ENCODE measurements around the gene TTC8. TPM values are rescaled to one million over a fixed set of nuclear protein-coding genes. Genes with fewer than 3 reads are reported as not detected.

The TTC8 gene
- polyA plus RNA-seq, 1 of the 3 experiments (the other 2 are of a cell fraction): 51.6 TPM

DNA sequence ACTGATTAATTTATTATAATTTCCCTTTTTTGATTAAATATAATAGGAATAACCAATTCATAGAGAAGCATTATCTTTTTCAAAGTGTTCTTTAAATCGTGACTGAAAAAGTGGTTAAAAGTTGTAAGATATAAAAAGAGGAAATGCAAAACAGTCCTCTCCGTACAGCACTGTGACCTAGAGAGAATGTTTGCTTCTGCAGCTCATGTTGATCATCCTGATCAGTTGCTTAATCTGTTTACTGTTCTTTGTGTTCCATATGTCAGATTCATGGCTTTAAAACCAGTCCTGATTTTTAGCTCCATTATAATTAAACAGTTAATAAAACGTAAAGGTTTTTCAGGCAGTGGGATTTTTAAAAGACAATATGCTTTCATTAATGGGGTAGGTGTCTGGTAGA lies 4.7 kb downstream of the TTC8 start:
- Histone ChIP-seq H3K9ac (peak overlapping the region; percentile 49; the same call in 1 of the 2 replicates), H3K4me1 (ENCODE audit: control insufficient read depth in 1 of 2, insufficient read depth in 2 of 2, low read depth in 1 of 2, low read length in 1 of 2) (peaks cover 22 to 55% of the 10 kb centered on the region in 2 experiments), H3K27ac (ENCODE audit: low read depth in 2 of 2, low read length in 1 of 2) (peak overlapping the region; percentile 81 to 100; a peak in 3 of 4 replicates), H3K9me2 (no peaks in the 10 kb centered on the region), H3K36me3 (replicated peaks in 1 of 2; ENCODE audit: control insufficient read depth in 1 of 2, insufficient read depth in 2 of 2, low read length in 1 of 2) (peaks cover 0 to 8% of the 10 kb centered on the region in 2 experiments), H3K4me2 (peak overlapping the region; percentile 70), H3K9me3 (no peaks in the 10 kb centered on the region), H3F3A (replicated peaks; ENCODE audit: insufficient read depth) (peaks cover 27% of the 10 kb centered on the region), H3K4me3 (ENCODE audit: low read depth in 2 of 2, low read length in 1 of 2) (peak overlapping the region; percentile 22 to 28; a peak in 3 of 4 replicates), H3K27me3 (ENCODE audit: insufficient read depth) (no peaks in the 10 kb centered on the region), H4K20me1 (ENCODE audit: insufficient read depth) (no peaks in the 10 kb centered on the region), H3K79me2 (ENCODE audit: insufficient read depth) (peaks cover 82% of the 10 kb centered on the region), H2AFZ (ENCODE audit: low read depth) (peak overlapping the region; percentile 3; the same call in 1 of the 2 replicates)
- POLR2A ChIA-PET: interaction anchor here (1.0 to 6.5 kb wide), 4 partner anchors 22 to 184 kb away, joined by 3 to 87 read pairs (median 4); partner anchors contain the start of gene EML5
- CTCF ChIA-PET: interaction anchor here (1.0 to 6.9 kb wide), 7 partner anchors 9 to 72 kb away, joined by 3 to 49 read pairs (median 8); partner anchors contain the start of gene EML5
- 12% methylated on average over 3 of the region's 3 CpGs for WGBS (ENCODE audit: low lambda C conversion rate)
- TF ChIP-seq EP300 (IDR thresholded peaks at IDR 0.05; ENCODE audit: borderline replicate concordance in 1 of 2, low read depth in 1 of 2, low read length in 1 of 2) (0 out of 4 replicates have a peak, but pooled peaks of 1 of the 2 experiments have one; percentile 19), GATA2 (CRISPR knock-in tag; IDR thresholded peaks at IDR 0.05) (peak; percentile 25; the same call in 1 of the 2 replicates), FOXJ3 (CRISPR knock-in tag; IDR thresholded peaks at IDR 0.05) (no peak), RXRA (IDR thresholded peaks at IDR 0.05; ENCODE audit: borderline replicate concordance, low read depth) (no peak)
- DNase-seq: no peak

GRCh38 chr14:88829685-88830302 lies 5.3 kb downstream of the TTC8 start:
- no peaks in the 10 kb centered on the region for H3K9me3 ChIP-seq
- peak overlapping the region; percentile 81 to 100; a peak in 3 of 4 replicates for H3K27ac ChIP-seq (ENCODE audit: low read depth in 2 of 2, low read length in 1 of 2)
- TF ChIP-seq TEAD4 (IDR thresholded peaks at IDR 0.05; ENCODE audit: borderline replicate concordance, insufficient read depth) (no peak), FOXJ3 (CRISPR knock-in tag; IDR thresholded peaks at IDR 0.05) (no peak), ELF1 (IDR thresholded peaks at IDR 0.05) (no peak), SMC3 (IDR thresholded peaks at IDR 0.05; ENCODE audit: low read depth, low read length) (no peak), RAD21 (IDR thresholded peaks at IDR 0.05; ENCODE audit: low read length) (no peak), RCOR1 (IDR thresholded peaks at IDR 0.05; ENCODE audit: low read length) (no peak), EP300 (IDR thresholded peaks at IDR 0.05; ENCODE audit: borderline replicate concordance in 1 of 2, low read depth in 1 of 2, low read length in 1 of 2) (no peak), MXI1 (IDR thresholded peaks at IDR 0.05; ENCODE audit: low read depth, low read length) (no peak), POLR2AphosphoS5 (IDR thresholded peaks at IDR 0.05; ENCODE audit: low read depth, low read length) (no peak), JUND (IDR thresholded peaks at IDR 0.05) (no peak), CTCF (IDR thresholded peaks at IDR 0.05) (no peak), NRF1 (IDR thresholded peaks at IDR 0.05; ENCODE audit: low read depth, low read length) (no peak), NFIC (IDR thresholded peaks at IDR 0.05; ENCODE audit: borderline replicate concordance) (no peak), TCF12 (IDR thresholded peaks at IDR 0.05) (no peak), TAF1 (IDR thresholded peaks at IDR 0.05; ENCODE audit: borderline replicate concordance, low read depth, low read length) (no peak), YY1 (IDR thresholded peaks at IDR 0.05; ENCODE audit: low read depth) (no peak), MEF2A (IDR thresholded peaks at IDR 0.05; ENCODE audit: borderline replicate concordance, low read depth) (no peak), CHD2 (IDR thresholded peaks at IDR 0.05; ENCODE audit: low read length, partially characterized antibody) (no peak)
- TF ChIP-seq, protein P1, sequence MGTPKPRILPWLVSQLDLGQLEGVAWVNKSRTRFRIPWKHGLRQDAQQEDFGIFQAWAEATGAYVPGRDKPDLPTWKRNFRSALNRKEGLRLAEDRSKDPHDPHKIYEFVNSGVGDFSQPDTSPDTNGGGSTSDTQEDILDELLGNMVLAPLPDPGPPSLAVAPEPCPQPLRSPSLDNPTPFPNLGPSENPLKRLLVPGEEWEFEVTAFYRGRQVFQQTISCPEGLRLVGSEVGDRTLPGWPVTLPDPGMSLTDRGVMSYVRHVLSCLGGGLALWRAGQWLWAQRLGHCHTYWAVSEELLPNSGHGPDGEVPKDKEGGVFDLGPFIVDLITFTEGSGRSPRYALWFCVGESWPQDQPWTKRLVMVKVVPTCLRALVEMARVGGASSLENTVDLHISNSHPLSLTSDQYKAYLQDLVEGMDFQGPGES (IDR thresholded peaks at IDR 0.05; ENCODE audit: low read depth, low read length): no peak
- TF ChIP-seq, protein P2, sequence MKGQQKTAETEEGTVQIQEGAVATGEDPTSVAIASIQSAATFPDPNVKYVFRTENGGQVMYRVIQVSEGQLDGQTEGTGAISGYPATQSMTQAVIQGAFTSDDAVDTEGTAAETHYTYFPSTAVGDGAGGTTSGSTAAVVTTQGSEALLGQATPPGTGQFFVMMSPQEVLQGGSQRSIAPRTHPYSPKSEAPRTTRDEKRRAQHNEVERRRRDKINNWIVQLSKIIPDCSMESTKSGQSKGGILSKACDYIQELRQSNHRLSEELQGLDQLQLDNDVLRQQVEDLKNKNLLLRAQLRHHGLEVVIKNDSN (IDR thresholded peaks at IDR 0.05; ENCODE audit: borderline replicate concordance, low read depth): no peak
- DNase-seq: no peak
- WGBS (ENCODE audit: low lambda C conversion rate): 37% methylated on average over 4 of the region's 4 CpGs
- no peaks in the 10 kb centered on the region for H4K20me1 ChIP-seq (ENCODE audit: insufficient read depth)
- peak overlapping the region; percentile 49; the same call in 1 of the 2 replicates for H3K9ac ChIP-seq
- no peaks in the 10 kb centered on the region for H3K27me3 ChIP-seq (ENCODE audit: insufficient read depth)
- no peaks in the 10 kb centered on the region for H3K9me2 ChIP-seq
- peak overlapping the region; percentile 70 for H3K4me2 ChIP-seq
- H2AFZ ChIP-seq (ENCODE audit: low read depth): peak overlapping the region; percentile 3; the same call in 1 of the 2 replicates
- CTCF ChIA-PET: interaction anchor here (1.5 to 6.9 kb wide), 4 partner anchors 10 to 72 kb away, joined by 4 to 49 read pairs (median 6); no protein-coding TSS in a partner anchor
- H3K4me1 ChIP-seq (ENCODE audit: control insufficient read depth in 1 of 2, insufficient read depth in 2 of 2, low read depth in 1 of 2, low read length in 1 of 2): peaks cover 28 to 61% of the 10 kb centered on the region in 2 experiments
- POLR2A ChIA-PET: interaction anchor here (1.0 to 6.5 kb wide), 6 partner anchors 22 to 183 kb away, joined by 3 to 87 read pairs (median 4); partner anchors contain the start of gene EML5
- peaks cover 28% of the 10 kb centered on the region for H3F3A ChIP-seq (replicated peaks; ENCODE audit: insufficient read depth)
- peaks cover 84% of the 10 kb centered on the region for H3K79me2 ChIP-seq (ENCODE audit: insufficient read depth)
- peaks cover 0 to 8% of the 10 kb centered on the region in 2 experiments for H3K36me3 ChIP-seq (replicated peaks in 1 of 2; ENCODE audit: control insufficient read depth in 1 of 2, insufficient read depth in 2 of 2, low read length in 1 of 2)
- peak overlapping the region; percentile 22 to 28; a peak in 2 of 4 replicates for H3K4me3 ChIP-seq (ENCODE audit: low read depth in 2 of 2, low read length in 1 of 2)

Data from SK-N-SH (cell line).